Inflammatory macrophage (primary cell): Measurements from ENCODE around the gene UNC45A.
"Not testable (repeated sequence)": the region's sequence is repeated elsewhere in the genome, so short reads cannot be mapped to it uniquely, and the experiment has no call there.

Source experiments
- DNase-seq, 2 donors: peaks; one replicate each; pipeline ENCODE4 v3.0.0-alpha.2; 2020 to 2022

UNC45A gene

DNA sequence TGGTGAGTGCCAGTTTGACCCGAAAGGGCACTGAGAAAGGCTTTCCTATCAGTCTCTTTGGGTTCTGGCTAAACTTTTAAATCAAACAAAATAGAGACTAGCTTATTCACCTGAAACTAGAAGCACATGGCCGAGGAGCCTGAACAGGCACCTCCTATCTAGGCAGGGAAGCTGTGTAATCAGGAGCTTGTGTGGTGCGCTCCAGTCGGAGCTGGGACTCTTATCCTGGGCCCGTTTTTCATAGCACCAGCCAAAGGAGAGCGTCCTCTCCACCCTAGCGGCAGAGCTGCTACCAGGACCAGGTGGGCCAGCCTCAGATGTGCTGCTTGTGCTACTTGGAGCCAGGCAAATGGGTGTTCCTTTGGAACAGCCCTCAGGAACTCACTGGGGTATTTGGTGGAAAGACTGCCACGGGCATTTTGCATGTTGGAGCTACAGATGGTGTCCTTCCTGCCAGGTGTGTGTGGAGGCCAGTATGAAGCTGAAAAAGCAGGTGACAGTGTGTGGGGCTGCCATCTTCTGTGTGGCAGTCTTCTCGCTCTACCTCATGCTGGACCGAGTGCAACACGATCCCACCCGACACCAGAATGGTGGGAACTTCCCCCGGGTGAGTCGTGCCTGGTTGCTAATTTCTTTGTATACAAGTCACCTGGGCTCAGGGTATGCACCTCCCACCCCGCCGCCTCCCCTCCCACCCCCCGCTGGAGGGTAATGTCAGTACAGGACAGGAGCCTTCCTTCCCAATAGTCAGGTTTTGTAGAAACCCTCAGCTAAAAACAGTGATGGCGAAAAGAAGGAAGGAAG, 31.1 kb upstream of the UNC45A start:
- no peak for DNase-seq

DNA sequence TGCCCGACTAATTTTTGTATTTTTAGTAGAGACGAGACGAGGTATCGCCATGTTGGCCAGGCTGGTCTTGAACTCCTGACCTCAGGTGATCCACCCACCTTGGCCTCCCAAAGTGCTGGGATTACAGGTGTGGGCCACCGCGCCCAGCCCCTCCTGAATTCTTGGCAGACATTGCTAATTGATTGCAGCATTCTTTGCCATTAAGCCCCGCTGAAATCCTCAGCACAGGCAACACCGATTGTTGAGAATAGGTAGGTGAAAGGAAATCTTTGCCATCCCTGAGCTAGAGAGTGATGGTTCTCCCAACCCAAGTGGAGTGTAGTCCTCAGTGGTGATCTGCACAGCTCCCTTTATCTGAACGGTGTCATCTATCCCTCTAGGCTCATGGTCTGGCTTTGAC, 30.3 kb upstream of the UNC45A start:
- DNase-seq = no peak

DNA sequence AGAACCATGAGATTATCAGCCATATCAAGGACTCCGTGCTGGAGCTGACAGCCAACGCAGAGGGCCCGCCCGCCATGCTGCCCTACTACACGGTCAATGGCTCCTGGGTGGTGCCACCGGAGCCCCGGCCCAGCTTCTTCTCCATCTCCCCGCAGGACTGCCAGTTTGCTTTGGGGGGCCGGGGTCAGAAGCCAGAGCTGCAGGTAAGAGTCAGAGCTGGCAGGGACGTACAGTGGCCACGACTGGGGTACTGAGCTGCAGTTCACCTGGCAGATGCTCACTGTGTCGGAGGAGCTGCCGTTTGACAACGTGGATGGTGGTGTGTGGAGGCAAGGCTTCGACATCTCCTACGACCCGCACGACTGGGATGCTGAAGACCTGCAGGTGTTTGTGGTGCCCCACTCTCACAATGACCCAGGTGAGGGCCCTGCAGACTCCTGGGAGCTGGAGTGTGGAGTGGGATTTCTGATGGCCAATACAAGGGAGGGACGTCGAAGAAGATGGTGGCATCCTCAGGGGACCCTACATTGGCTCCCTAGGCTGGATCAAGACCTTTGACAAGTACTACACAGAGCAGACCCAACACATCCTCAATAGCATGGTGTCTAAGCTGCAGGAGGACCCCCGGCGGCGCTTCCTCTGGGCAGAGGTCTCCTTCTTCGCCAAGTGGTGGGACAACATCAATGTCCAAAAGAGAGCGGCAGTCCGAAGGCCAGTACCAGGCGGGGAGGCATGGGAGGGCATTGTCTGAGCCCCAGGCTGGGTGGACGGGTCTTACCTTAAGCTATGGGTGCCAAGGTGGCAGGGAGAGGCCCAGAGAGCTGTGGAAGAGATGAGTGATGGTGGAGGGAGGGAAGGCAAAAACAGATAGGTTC, 29.5 kb upstream of the UNC45A start:
- no peak for DNase-seq

DNA sequence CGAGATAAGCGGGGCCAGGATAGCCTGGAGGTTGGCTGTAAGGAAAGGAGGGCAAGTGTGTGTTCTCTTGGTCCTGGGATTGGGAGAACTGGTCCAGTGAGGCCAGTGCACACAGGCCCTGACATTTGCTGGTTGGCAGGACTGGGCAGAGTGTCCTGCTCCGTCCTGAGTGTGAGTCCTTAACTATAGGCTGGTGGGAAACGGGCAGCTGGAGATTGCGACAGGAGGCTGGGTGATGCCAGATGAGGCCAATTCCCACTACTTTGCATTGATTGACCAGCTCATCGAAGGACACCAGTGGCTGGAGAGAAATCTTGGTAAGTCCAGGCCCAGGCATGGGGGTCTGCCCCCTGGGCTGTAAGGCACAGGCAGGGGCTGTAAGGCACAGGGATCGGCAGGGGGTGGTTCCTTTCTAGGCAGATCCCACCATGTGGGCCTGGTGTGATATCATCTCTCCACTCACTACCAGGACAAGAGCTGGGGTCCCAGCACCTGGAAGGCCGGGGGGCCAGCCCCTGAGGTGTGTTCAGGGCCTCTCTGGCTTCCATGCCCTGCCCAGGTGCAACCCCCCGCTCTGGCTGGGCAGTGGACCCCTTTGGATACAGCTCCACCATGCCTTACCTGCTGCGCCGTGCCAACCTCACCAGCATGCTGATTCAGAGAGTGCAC, 28.8 kb upstream of the UNC45A start:
- DNase-seq = no peak

DNA sequence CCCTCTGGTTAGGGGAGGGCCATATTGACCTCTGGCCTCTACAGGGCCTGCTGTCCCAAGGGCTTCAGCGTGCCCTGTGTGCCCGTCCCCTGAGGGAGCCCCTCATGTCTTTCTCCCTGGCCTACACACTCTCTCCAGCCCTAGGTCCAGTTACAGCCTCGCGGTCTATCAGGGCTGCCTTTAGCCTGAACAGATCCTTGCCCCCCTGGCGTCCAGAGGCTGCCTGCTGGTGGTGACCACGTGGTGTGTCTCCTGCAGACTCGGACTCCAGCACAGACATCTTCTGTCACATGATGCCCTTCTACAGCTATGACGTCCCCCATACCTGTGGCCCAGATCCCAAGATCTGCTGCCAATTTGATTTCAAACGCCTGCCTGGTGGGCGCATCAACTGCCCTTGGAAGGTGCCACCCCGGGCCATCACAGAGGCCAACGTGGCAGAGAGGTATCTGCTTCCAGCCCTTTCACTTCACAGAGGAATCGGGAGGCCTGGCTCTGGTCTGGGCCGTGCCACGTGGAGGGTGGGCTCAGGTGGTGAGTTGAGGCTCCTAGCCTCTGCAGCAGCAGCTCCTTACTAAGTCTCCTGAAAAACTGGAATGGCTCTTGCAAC, 27.9 kb upstream of the UNC45A start:
- no peak for DNase-seq

- no peak for DNase-seq
Measured at GRCh38 chr15:90907838-90908507, 27.1 kb upstream of the UNC45A start.

DNA sequence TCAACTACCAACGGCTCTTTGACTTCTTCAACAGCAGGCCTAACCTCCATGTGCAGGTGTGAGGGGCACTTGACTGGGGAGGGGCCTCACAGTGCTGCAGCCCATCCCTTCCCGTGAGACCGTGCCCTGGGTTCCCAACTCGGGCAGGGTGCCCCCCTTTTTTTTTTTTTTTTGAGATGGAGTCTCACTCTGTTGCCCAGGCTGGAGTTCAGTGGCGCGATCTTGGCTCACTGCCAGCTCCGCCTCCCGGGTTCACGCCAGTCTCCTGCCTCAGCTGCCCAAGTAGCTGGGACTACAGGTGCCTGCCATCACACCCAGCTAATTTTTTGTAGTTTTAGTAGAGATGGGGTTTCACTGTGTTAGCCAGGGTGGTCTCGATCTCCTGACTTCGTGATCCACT, 25.6 kb upstream of the UNC45A start:
- not testable (repeated sequence) for DNase-seq

GRCh38 chr15:90909976-90910375, 25.1 kb upstream of the UNC45A start:
- DNase-seq = no peak

GRCh38 chr15:90910441-90911301, 24.4 kb upstream of the UNC45A start:
- no peak for DNase-seq

GRCh38 chr15:90911302-90911623, 23.8 kb upstream of the UNC45A start:
- DNase-seq = no peak

DNA sequence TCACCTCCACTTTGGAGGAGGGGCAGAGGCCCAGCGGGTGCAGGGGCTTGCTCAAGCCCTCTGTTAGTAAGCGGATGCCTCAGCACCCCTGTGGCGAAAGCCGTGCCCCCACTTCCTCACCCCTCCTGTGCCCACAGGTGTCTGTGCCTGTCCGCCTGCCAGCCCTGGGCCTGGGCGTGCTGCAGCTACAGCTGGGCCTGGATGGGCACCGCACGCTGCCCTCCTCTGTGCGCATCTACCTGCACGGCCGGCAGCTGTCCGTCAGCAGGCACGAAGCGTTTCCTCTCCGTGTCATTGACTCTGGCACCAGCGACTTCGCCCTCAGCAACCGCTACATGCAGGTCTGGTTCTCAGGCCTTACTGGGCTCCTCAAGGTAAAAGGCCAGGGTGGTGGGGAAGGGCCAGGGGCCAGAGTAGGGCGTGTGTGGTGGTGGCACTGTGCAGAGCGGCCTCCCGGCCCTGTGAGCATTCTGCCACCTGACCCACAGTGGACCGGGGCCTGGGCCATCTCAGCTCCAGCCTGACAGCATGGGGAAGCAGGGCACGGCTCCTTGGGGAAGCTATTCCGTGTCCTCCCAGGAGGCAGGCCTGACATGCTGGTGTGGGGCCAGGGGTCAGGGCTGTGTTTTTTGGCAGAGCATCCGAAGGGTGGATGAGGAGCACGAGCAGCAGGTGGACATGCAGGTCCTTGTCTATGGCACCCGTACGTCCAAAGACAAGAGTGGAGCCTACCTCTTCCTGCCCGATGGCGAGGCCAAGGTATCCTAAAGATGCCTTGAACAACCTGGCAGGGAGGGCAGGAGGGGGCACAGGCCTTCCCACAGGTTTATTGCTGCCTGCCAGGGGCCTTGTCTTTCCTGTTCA, 22.9 kb upstream of the UNC45A start:
- no peak for DNase-seq

DNA sequence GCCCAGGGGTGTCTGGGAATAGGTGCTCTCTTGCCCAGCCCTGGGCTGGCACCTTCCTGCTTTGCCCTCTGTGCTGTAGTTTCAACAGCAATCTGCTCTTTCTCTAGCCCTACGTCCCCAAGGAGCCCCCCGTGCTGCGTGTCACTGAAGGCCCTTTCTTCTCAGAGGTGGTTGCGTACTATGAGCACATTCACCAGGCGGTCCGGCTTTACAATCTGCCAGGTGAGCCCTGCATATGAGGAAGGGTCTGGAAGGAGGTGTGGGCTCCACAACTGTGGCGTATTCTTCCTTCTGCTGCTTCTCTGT, 22.4 kb upstream of the UNC45A start:
- no peak for DNase-seq

DNA sequence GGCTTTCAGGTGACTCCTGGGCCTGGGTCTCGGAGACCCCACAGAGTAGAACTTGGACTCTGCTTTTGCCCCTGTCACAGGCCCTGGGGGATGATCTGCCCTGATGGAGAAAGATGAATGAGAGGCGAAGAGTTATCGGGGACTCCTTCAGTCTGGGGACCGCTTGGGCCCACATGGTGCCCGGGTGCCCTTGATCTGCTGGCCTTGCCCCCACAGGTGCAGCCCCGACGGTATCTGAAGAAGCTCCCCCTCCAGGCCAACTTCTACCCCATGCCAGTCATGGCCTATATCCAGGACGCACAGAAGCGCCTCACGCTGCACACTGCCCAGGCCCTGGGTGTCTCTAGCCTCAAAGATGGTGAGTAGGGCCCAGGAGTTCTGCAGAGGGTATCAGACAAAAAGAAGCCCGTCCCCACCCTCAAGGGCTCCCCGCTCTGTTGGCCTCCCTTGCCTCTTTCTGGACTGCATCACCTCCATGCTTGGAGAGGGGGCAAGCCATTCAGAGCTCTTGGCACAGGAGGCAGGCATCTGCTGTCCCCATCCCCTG, 21.6 kb upstream of the UNC45A start:
- DNase-seq = no peak

DNA sequence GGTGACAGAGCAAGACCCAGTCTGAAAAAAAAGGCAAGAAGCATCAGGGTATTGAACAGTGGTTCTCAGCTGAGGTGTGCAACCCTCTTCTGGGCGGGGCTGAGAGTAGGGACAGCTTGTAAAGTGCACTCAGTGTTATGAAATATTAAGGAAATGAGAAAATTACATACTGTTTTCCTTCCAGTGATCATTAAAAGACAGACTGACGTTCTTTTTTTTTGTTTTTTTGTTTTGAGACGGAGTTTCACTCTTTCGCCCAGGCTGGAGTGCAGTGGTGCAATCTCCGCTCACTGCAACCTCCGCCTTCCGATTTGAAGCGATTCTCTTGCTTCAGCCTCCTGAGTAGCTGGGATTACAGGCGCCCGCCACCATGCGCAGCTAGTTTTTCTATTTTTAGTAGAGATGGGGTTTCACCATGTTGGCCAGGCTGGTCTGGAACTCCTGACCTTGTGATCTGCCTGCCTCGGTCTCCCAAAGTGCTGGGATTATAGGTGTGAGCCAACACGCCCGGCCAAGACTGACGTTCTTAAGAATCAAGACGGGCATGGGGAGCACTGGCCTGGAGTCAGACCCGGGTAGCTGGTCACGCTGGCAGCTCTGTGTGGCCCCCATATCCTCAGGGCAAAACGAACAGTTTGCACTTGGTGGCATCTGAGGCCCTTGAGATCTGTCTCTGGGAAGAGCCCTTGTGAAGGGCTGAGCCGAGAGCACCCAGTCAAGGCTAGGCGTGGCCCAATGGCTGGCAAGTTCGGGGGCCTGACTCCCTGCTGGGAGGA, 20.6 kb upstream of the UNC45A start:
- peak; percentile 90 to 91 for DNase-seq

GRCh38 chr15:90915216-90915807, 19.8 kb upstream of the UNC45A start:
- no peak for DNase-seq

DNA sequence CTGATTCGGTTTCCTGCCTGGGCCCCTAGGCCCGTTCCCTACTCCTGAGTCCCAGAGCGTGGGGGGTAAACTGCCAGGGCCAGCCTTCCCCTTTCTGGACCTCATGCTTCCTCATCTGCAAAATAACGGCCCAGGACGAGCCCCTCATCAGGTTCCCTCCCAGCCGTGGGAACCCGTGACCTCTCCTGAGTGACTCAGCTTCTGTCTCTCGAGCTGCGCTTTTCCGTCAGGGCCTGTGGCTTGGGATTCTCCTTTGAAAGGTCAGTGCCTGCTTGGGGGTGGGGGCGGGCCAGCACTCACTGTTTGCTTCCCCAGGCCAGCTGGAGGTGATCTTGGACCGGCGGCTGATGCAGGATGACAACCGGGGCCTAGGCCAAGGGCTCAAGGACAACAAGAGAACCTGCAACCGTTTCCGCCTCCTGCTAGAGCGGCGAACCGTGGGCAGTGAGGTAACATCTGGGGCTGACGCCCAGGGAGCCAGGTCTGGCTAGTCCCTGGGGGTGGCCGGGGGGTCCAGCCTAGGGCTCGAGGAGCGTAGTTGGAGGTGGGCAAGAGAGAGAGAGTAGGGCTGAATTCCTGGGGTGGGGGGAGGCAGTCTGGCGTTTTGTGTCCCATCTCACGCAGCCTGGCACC, 19.2 kb upstream of the UNC45A start:
- peak; percentile 97 to 98 for DNase-seq

GRCh38 chr15:90916461-90916860, 18.6 kb upstream of the UNC45A start:
- DNase-seq = no peak

DNA sequence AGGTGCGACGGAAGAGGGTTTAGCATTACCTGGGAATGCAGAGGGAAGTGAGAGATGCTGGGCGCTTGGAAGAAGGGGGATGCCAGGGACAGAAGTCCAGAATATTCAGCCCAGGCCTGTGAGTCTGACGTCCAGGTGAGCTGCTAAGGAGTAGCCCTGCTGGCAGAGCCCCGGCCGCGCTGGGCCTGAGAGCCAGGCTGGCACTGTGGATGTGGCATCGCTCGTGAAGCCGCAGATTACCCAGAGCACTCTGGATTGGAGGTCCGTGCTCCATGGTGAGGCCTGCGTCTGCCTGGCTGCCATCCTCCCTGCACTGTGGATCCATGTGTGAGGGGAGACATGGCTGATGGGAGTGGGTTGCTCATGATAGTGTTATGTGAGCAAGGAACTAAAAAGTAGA, 17.5 kb upstream of the UNC45A start:
- DNase-seq = no peak
